A673 (cell line): ENCODE results near the gene LBH.

ENCODE experiments used
- CTCF ChIP-seq: fragments of 300-800, 200-600 bp; sonication (generic); conservative IDR thresholded peaks from 2 replicates; pipeline ENCODE4 v1.5.1; 2017; ENCODE audit warnings: low read depth, mild to moderate bottlenecking, antibody characterized with exemption, low read length, moderate library complexity, mixed read lengths
- EZH2 ChIP-seq: fragments of 200-600 bp; sonication (generic); IDR thresholded peaks from 2 replicates; pipeline ENCODE4 v1.6.1; 2017; ENCODE audit warnings: borderline replicate concordance, low read depth, mild to moderate bottlenecking, mixed read lengths, antibody characterized with exemption, low read length; ENCODE audit not compliant: poor library complexity, severe bottlenecking

DNA sequence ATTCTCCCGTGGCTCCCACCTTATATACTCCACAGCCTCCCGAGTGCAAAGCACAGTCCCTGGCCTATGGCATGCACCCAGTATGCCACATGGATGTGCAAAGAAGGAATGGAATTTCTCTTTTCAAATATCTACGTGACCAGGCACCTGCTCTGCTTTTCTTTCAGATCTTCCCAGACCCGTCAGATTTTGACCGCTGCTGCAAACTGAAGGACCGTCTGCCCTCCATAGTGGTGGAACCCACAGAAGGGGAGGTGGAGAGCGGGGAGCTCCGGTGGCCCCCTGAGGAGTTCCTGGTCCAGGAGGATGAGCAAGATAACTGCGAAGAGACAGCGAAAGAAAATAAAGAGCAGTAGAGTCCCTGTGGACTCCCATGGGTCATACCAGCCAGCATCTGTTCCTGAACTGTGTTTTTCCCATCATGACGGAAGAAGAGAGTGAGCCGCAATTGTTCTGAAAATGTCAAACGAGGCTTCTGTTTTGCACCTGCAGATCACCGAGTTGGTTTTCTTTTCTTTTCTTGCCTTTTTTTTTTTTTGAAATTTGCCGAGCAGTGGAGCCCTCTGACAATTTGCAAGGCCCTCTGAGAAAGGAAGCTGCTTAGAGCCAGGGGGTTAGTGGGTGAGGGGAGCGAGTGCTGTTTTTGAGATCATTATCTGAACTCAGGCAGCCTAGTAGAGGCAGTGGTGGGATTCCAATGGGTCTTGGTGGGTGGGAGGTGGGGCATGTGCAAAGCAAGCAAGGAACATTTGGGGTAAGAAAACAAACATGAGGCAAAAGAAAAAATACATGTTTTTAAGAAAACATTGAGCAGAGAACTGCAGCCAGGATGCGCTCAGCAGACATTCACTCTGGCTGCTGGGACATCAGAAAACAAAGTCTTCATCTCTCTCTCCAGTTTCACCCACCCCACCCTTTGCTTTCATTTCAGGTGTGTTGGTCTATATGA is 26.2 kb downstream of the LBH start:
- TF ChIP-seq CTCF = no peak
- no peak for TF ChIP-seq EZH2
